ENCODE data around the gene NEK5.

DNA sequence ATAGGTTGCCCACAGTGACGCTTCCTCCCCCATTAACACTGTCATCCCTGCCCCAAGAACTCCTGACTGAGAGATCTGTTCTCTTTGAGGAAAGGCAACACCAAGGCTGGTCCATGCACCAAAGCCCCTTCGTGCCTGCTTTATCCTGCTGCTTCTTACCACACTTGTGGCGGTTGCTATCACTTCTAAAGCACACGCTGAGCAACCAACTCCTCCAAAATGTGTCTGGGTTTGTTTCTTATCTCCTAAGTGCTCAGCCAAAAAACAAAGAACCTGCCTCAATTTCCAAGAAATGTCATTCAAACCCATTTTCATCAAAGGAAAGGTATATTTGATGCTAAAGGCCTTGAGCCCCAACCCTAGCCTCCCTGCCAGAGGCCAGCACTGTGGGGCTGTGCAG, 132.2 kb downstream of the NEK5 start:
- TF ChIP-seq EZH2 (IDR thresholded peaks at IDR 0.05; ENCODE audit: insufficient read depth, low read length), result no peak
- TF ChIP-seq, protein P1, sequence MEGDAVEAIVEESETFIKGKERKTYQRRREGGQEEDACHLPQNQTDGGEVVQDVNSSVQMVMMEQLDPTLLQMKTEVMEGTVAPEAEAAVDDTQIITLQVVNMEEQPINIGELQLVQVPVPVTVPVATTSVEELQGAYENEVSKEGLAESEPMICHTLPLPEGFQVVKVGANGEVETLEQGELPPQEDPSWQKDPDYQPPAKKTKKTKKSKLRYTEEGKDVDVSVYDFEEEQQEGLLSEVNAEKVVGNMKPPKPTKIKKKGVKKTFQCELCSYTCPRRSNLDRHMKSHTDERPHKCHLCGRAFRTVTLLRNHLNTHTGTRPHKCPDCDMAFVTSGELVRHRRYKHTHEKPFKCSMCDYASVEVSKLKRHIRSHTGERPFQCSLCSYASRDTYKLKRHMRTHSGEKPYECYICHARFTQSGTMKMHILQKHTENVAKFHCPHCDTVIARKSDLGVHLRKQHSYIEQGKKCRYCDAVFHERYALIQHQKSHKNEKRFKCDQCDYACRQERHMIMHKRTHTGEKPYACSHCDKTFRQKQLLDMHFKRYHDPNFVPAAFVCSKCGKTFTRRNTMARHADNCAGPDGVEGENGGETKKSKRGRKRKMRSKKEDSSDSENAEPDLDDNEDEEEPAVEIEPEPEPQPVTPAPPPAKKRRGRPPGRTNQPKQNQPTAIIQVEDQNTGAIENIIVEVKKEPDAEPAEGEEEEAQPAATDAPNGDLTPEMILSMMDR (IDR thresholded peaks at IDR 0.05; ENCODE audit: insufficient read depth, low read depth, low read length), result no peak

Measured in astrocyte (in vitro differentiated cells and primary cell).